ENCODE data around the gene DCP1A.

Gene DCP1A

DNA sequence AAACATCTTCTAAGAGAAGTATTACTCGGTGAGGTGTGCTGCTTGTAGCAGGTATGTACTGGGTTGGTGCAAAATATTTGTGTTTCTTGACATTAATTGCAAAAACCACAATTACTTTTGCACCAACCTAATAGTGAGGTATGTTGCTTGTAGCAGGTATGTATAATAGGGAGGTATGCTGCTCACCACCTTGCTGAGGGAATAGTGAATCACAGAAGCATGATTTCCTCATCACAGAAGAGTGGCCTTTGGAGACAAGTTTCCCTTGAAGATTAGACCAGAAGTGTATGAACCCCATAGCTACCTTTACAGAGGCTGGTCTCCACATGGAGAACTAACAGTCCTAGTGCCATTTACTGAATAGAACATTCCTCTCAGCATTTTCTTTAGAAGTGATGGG is 15.5 kb downstream of the DCP1A start:
- TF ChIP-seq ZBTB7A (IDR thresholded peaks at IDR 0.05; ENCODE audit: low read depth) (no peak), FOXM1 (IDR thresholded peaks at IDR 0.05; ENCODE audit: borderline replicate concordance, low read depth) (no peak), EGR1 (IDR thresholded peaks at IDR 0.05) (no peak), RAD21 (IDR thresholded peaks at IDR 0.05; ENCODE audit: low read depth) (no peak), TEAD4 (IDR thresholded peaks at IDR 0.05) (no peak), YY1 (IDR thresholded peaks at IDR 0.05; ENCODE audit: low read depth) (no peak), TCF12 (IDR thresholded peaks at IDR 0.05; ENCODE audit: low read depth) (no peak), EP300 (IDR thresholded peaks at IDR 0.05; ENCODE audit: borderline replicate concordance) (no peak), TAF1 (IDR thresholded peaks at IDR 0.05; ENCODE audit: low read depth) (no peak), CREB1 (IDR thresholded peaks at IDR 0.05; ENCODE audit: low read depth) (no peak), NFIC (IDR thresholded peaks at IDR 0.05) (no peak), CEBPB (IDR thresholded peaks at IDR 0.05) (no peak), REST (IDR thresholded peaks at IDR 0.05; ENCODE audit: low read depth) (no peak)
- TF ChIP-seq, protein P1, sequence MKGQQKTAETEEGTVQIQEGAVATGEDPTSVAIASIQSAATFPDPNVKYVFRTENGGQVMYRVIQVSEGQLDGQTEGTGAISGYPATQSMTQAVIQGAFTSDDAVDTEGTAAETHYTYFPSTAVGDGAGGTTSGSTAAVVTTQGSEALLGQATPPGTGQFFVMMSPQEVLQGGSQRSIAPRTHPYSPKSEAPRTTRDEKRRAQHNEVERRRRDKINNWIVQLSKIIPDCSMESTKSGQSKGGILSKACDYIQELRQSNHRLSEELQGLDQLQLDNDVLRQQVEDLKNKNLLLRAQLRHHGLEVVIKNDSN (IDR thresholded peaks at IDR 0.05) = no peak
- TF ChIP-seq, protein P2, sequence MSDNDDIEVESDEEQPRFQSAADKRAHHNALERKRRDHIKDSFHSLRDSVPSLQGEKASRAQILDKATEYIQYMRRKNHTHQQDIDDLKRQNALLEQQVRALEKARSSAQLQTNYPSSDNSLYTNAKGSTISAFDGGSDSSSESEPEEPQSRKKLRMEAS (IDR thresholded peaks at IDR 0.05) = no peak

- TF ChIP-seq, protein P2 (IDR thresholded peaks at IDR 0.05) = no peak
- no peak for TF ChIP-seq ZBTB7A (IDR thresholded peaks at IDR 0.05; ENCODE audit: low read depth)
- TF ChIP-seq CEBPB (IDR thresholded peaks at IDR 0.05) = no peak
- TF ChIP-seq TAF1 (IDR thresholded peaks at IDR 0.05; ENCODE audit: low read depth) = no peak
- TF ChIP-seq EGR1 (IDR thresholded peaks at IDR 0.05) = no peak
- TF ChIP-seq, protein P1 (IDR thresholded peaks at IDR 0.05) = no peak
- TF ChIP-seq TCF12 (IDR thresholded peaks at IDR 0.05; ENCODE audit: low read depth) = no peak
- no peak for TF ChIP-seq FOXM1 (IDR thresholded peaks at IDR 0.05; ENCODE audit: borderline replicate concordance, low read depth)
- TF ChIP-seq CREB1 (IDR thresholded peaks at IDR 0.05; ENCODE audit: low read depth) = no peak
- TF ChIP-seq NFIC (IDR thresholded peaks at IDR 0.05) = no peak
- TF ChIP-seq YY1 (IDR thresholded peaks at IDR 0.05; ENCODE audit: low read depth) = no peak
- TF ChIP-seq EP300 (IDR thresholded peaks at IDR 0.05; ENCODE audit: borderline replicate concordance) = no peak
- no peak for TF ChIP-seq RAD21 (IDR thresholded peaks at IDR 0.05; ENCODE audit: low read depth)
- no peak for TF ChIP-seq REST (IDR thresholded peaks at IDR 0.05; ENCODE audit: low read depth)
Measured at GRCh38 chr3:53329897-53330296, 17.4 kb downstream of the DCP1A start.

GRCh38 chr3:53328746-53329145 is 18.6 kb downstream of the DCP1A start:
- TF ChIP-seq, protein P2 (IDR thresholded peaks at IDR 0.05) = no peak
- TF ChIP-seq TAF1 (IDR thresholded peaks at IDR 0.05; ENCODE audit: low read depth) (no peak), ZBTB7A (IDR thresholded peaks at IDR 0.05; ENCODE audit: low read depth) (no peak), CREB1 (IDR thresholded peaks at IDR 0.05; ENCODE audit: low read depth) (no peak), FOXM1 (IDR thresholded peaks at IDR 0.05; ENCODE audit: borderline replicate concordance, low read depth) (no peak), EP300 (IDR thresholded peaks at IDR 0.05; ENCODE audit: borderline replicate concordance) (no peak), NFIC (IDR thresholded peaks at IDR 0.05) (no peak)
- TF ChIP-seq, protein P1 (IDR thresholded peaks at IDR 0.05) = no peak

DNA sequence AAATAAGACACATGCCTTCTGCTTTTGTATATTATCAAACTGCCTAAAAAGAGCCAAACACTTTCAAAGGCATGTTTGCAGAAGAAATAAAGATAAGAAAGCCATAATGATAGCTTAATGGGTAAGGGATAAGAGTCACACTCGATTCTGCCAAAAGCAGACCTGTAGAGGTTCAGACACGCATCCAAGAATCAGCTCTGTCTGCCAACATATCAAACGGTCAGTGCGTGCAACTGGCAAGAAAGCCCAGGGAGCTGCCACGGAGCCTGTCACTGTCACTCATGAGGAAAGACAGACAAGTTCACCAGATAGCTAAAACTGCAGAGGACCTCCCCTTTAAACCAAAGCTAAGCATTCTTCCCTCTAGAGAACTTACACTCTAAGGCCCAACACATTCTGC is 23.2 kb downstream of the DCP1A start:
- TF ChIP-seq TAF1 (IDR thresholded peaks at IDR 0.05; ENCODE audit: low read depth) = no peak

GRCh38 chr3:53320697-53321096 is 26.6 kb downstream of the DCP1A start:
- TF ChIP-seq, protein P2 (IDR thresholded peaks at IDR 0.05) = no peak
- TF ChIP-seq EP300 (IDR thresholded peaks at IDR 0.05; ENCODE audit: borderline replicate concordance) = peak; percentile 29; the same call in 1 of the 2 replicates
- TF ChIP-seq, protein P1 (IDR thresholded peaks at IDR 0.05) = no peak
- TF ChIP-seq CREB1 (IDR thresholded peaks at IDR 0.05; ENCODE audit: low read depth) = no peak
- peak; percentile 56 for TF ChIP-seq TCF12 (IDR thresholded peaks at IDR 0.05; ENCODE audit: low read depth)
- no peak for TF ChIP-seq TEAD4 (IDR thresholded peaks at IDR 0.05)
- peak; percentile 49; the same call in 1 of the 2 replicates for TF ChIP-seq CEBPB (IDR thresholded peaks at IDR 0.05)
- peak; percentile 51; the same call in 1 of the 2 replicates for TF ChIP-seq YY1 (IDR thresholded peaks at IDR 0.05; ENCODE audit: low read depth)
- TF ChIP-seq RAD21 (IDR thresholded peaks at IDR 0.05; ENCODE audit: low read depth) = peak; percentile 28; the same call in 1 of the 2 replicates
- TF ChIP-seq ZBTB7A (IDR thresholded peaks at IDR 0.05; ENCODE audit: low read depth) = no peak
- TF ChIP-seq TAF1 (IDR thresholded peaks at IDR 0.05; ENCODE audit: low read depth) = no peak
- no peak for TF ChIP-seq REST (IDR thresholded peaks at IDR 0.05; ENCODE audit: low read depth)
- peak; percentile 53 for TF ChIP-seq NFIC (IDR thresholded peaks at IDR 0.05)
- no peak for TF ChIP-seq EGR1 (IDR thresholded peaks at IDR 0.05)

Measured in Ishikawa (cell line).